CD4-positive, alpha-beta memory T cell (primary cell): Measurements from ENCODE around the gene KIF26B. TPM values are rescaled to one million over a fixed set of nuclear protein-coding genes. Genes with fewer than 3 reads are reported as not detected.

Experiments
- CTCF ChIA-PET: fragments of 350-600 bp; sonication (Branson Sonifier 250); formaldehyde crosslinking; loops from one replicate; lab custom pipeline; 2021; ENCODE audit warnings: inconsistent platforms; ENCODE audit not compliant: partially characterized antibody; lab: Charles Lee
- POLR2A ChIA-PET: fragments of 350-600 bp; sonication (Branson Sonifier 250); formaldehyde crosslinking; loops from one replicate; lab custom pipeline; 2021; ENCODE audit not compliant: partially characterized antibody; lab: Charles Lee
- DNase-seq, 5 donors: peaks; one replicate each; pipeline versions ENCODE4 v3.0.0 to v3.0.0-alpha.2; 2020 to 2022; ENCODE audit warnings: mixed read lengths in 1 of 5
- H3K27ac ChIP-seq: one replicate; pipeline ENCODE4 v1.7.0; 2013; ENCODE audit warnings: low read depth, low read length
- H3K27me3 ChIP-seq: 2 replicates; pipeline ENCODE4 v1.7.0; 2013; ENCODE audit warnings: mild to moderate bottlenecking, low read length, moderate library complexity; ENCODE audit not compliant: insufficient read depth
- H3K36me3 ChIP-seq: 2 replicates; pipeline ENCODE4 v1.7.0; 2013; ENCODE audit warnings: mild to moderate bottlenecking, low read length, moderate library complexity; ENCODE audit not compliant: insufficient read depth
- H3K4me1 ChIP-seq: 2 replicates; pipeline ENCODE4 v1.7.0; 2013; ENCODE audit warnings: mild to moderate bottlenecking, low read length, moderate library complexity; ENCODE audit not compliant: insufficient read depth
- H3K4me3 ChIP-seq, 2 donors: one replicate each; pipeline ENCODE4 v1.7.0; 2013; ENCODE audit warnings: low read length in 2 of 2, mild to moderate bottlenecking in 1 of 2
- H3K9me3 ChIP-seq, 2 donors: one replicate each; pipeline ENCODE4 v1.7.0; 2013; ENCODE audit warnings: low read length in 2 of 2, control low read depth in 1 of 2; ENCODE audit not compliant: control insufficient read depth in 1 of 2
- H3K27ac Mint-ChIP-seq, 7 donors: one replicate each; pipeline ENCODE4 v1.8.0; 2020 to 2021; ENCODE audit warnings: mixed read lengths in 7 of 7, mild to moderate bottlenecking in 6 of 7, inconsistent platforms in 3 of 7, moderate library complexity in 3 of 7
- H3K27me3 Mint-ChIP-seq, 2 donors: one replicate each; pipeline ENCODE4 v1.8.0; 2020 to 2021; ENCODE audit warnings: mixed read lengths in 2 of 2
- H3K36me3 Mint-ChIP-seq, 2 donors: one replicate each; pipeline ENCODE4 v1.8.0; 2020 to 2021; ENCODE audit warnings: mixed read lengths in 2 of 2, inconsistent platforms in 1 of 2, mild to moderate bottlenecking in 1 of 2
- H3K4me1 Mint-ChIP-seq, 4 donors: one replicate each; pipeline ENCODE4 v1.8.0; 2020 to 2021; ENCODE audit warnings: mixed read lengths in 4 of 4, mild to moderate bottlenecking in 1 of 4
- H3K4me3 Mint-ChIP-seq, 8 donors: one replicate each; pipeline ENCODE4 v1.8.0; 2020 to 2021; ENCODE audit warnings: mixed read lengths in 8 of 8, mild to moderate bottlenecking in 7 of 8, moderate library complexity in 6 of 8, inconsistent platforms in 3 of 8
- H3K9me3 Mint-ChIP-seq, 8 donors: one replicate each; pipeline ENCODE4 v1.8.0; 2020 to 2021; ENCODE audit warnings: mixed read lengths in 8 of 8, mild to moderate bottlenecking in 5 of 8, inconsistent platforms in 3 of 8, moderate library complexity in 1 of 8
- intact Hi-C: fragments of 100-400 bp; cut with micrococcal nuclease; formaldehyde crosslinking; loops from one replicate; pipeline ENCODE4 v1.15.1; 2023
- polyA plus RNA-seq, 2 donors: library from polyadenylated mRNA; unstranded; fragments of 300-500 nt; fragmentation: Illumina TruSeq; gene quantifications; one replicate each; pipeline ENCODE4 v1.2.3, GENCODE V29; 2021
- total RNA-seq, 2 experiments: library from RNA; stranded (reverse); gene quantifications; one replicate each; pipeline ENCODE4 v1.2.3, GENCODE V29; 2021

KIF26B gene
- total and polyA plus RNA-seq, 4 experiments from 2014 or later: 0.10 TPM; not detected in 3

- Histone ChIP-seq H3K4me3 (no peak overlapping the region), H3K27ac (no peak overlapping the region), H3K9me3 (no peaks in the 10 kb centered on the region), H3K36me3 (no peaks in the 10 kb centered on the region), H3K4me1 (no peaks in the 10 kb centered on the region), H3K27me3 (no peaks in the 10 kb centered on the region)
- H3K9me3 Mint-ChIP-seq: no peaks in the 10 kb centered on the region
- DNase-seq: no peak
- H3K36me3 Mint-ChIP-seq: no peaks in the 10 kb centered on the region
- CTCF ChIA-PET: no interaction called here
- H3K4me1 Mint-ChIP-seq: no peaks in the 10 kb centered on the region
- intact Hi-C loops: no loop called here
- H3K27me3 Mint-ChIP-seq: no peaks in the 10 kb centered on the region
- no peak overlapping the region for H3K27ac Mint-ChIP-seq
- POLR2A ChIA-PET: no interaction called here
- H3K4me3 Mint-ChIP-seq: no peak overlapping the region
These were observed 265.2 kb downstream of the KIF26B start for GRCh38 chr1:245419989-245420388.

GRCh38 chr1:245420926-245421325 is 266.1 kb downstream of the KIF26B start:
- CTCF ChIA-PET: no interaction called here
- POLR2A ChIA-PET: interaction anchor here (0.5 kb wide), 1 partner anchor 156 kb away, joined by 3 read pairs; no protein-coding TSS in a partner anchor
- no peaks in the 10 kb centered on the region for H3K4me1 Mint-ChIP-seq

GRCh38 chr1:245428681-245429080 is 273.9 kb downstream of the KIF26B start:
- no peak overlapping the region for H3K4me3 Mint-ChIP-seq
- peaks cover 0 to 7% (median 0%) of the 10 kb centered on the region in 8 donors for H3K9me3 Mint-ChIP-seq
- CTCF ChIA-PET: no interaction called here
- no peaks in the 10 kb centered on the region for H3K36me3 Mint-ChIP-seq
- no peaks in the 10 kb centered on the region for H3K27me3 Mint-ChIP-seq
- no peaks in the 10 kb centered on the region for H3K36me3 ChIP-seq
- no peak overlapping the region for H3K27ac ChIP-seq
- POLR2A ChIA-PET: no interaction called here
- intact Hi-C loops: no loop called here
- no peaks in the 10 kb centered on the region for H3K4me1 ChIP-seq
- no peak overlapping the region for H3K27ac Mint-ChIP-seq
- DNase-seq: no peak
- no peaks in the 10 kb centered on the region for H3K27me3 ChIP-seq
- no peak overlapping the region for H3K4me3 ChIP-seq
- H3K4me1 Mint-ChIP-seq: no peaks in the 10 kb centered on the region
- H3K9me3 ChIP-seq: no peaks in the 10 kb centered on the region

More at GRCh38 chr1:245420926-245421325, 266.1 kb downstream of the KIF26B start:
- H3K27me3 Mint-ChIP-seq: no peaks in the 10 kb centered on the region
- no peak overlapping the region for H3K4me3 Mint-ChIP-seq
- Histone ChIP-seq H3K27me3 (no peaks in the 10 kb centered on the region), H3K4me3 (no peak overlapping the region), H3K9me3 (no peaks in the 10 kb centered on the region), H3K27ac (no peak overlapping the region), H3K36me3 (no peaks in the 10 kb centered on the region), H3K4me1 (no peaks in the 10 kb centered on the region)
- peaks cover 0 to under 1% (median 0%) of the 10 kb centered on the region in 8 donors for H3K9me3 Mint-ChIP-seq
- no peak overlapping the region for H3K27ac Mint-ChIP-seq
- no peaks in the 10 kb centered on the region for H3K36me3 Mint-ChIP-seq
- intact Hi-C loops: no loop called here
- no peak for DNase-seq

- H3K4me3 Mint-ChIP-seq: no peak overlapping the region
- H3K27ac ChIP-seq: no peak overlapping the region
- ChIA-PET CTCF (no interaction called here), POLR2A (no interaction called here)
- no peak for DNase-seq
- H3K36me3 ChIP-seq: no peaks in the 10 kb centered on the region
- H3K9me3 Mint-ChIP-seq: peaks cover 0 to 2% (median 0%) of the 10 kb centered on the region in 8 donors
- no peak overlapping the region for H3K4me3 ChIP-seq
- no peaks in the 10 kb centered on the region for H3K36me3 Mint-ChIP-seq
- no peaks in the 10 kb centered on the region for H3K27me3 ChIP-seq
- intact Hi-C loops: no loop called here
- no peaks in the 10 kb centered on the region for H3K9me3 ChIP-seq
- H3K27ac Mint-ChIP-seq: no peak overlapping the region
- H3K4me1 ChIP-seq: no peaks in the 10 kb centered on the region
- no peaks in the 10 kb centered on the region for H3K4me1 Mint-ChIP-seq
- no peaks in the 10 kb centered on the region for H3K27me3 Mint-ChIP-seq
These were observed 276.9 kb downstream of the KIF26B start for GRCh38 chr1:245431706-245432105.

- Histone ChIP-seq H3K36me3 (no peaks in the 10 kb centered on the region), H3K4me1 (no peaks in the 10 kb centered on the region), H3K9me3 (no peaks in the 10 kb centered on the region), H3K27ac (no peak overlapping the region), H3K4me3 (no peak overlapping the region), H3K27me3 (no peaks in the 10 kb centered on the region)
- no peak for DNase-seq
- H3K4me1 Mint-ChIP-seq: no peaks in the 10 kb centered on the region
- ChIA-PET POLR2A (no interaction called here), CTCF (no interaction called here)
- H3K27me3 Mint-ChIP-seq: no peaks in the 10 kb centered on the region
- H3K36me3 Mint-ChIP-seq: no peaks in the 10 kb centered on the region
- peaks cover 0 to 5% (median 0%) of the 10 kb centered on the region in 8 donors for H3K9me3 Mint-ChIP-seq
- no peak overlapping the region for H3K27ac Mint-ChIP-seq
- no peak overlapping the region for H3K4me3 Mint-ChIP-seq
- intact Hi-C loops: no loop called here
These were observed 277.6 kb downstream of the KIF26B start for GRCh38 chr1:245432228-245432875.

GRCh38 chr1:245433561-245433960 is 278.8 kb downstream of the KIF26B start:
- Mint-ChIP-seq H3K27me3 (peaks cover 0 to 2% of the 10 kb centered on the region in 2 donors), H3K4me1 (no peaks in the 10 kb centered on the region), H3K9me3 (peaks cover 0 to 6% (median 0%) of the 10 kb centered on the region in 8 donors), H3K27ac (no peak overlapping the region), H3K36me3 (no peaks in the 10 kb centered on the region), H3K4me3 (no peak overlapping the region)
- Histone ChIP-seq H3K4me3 (no peak overlapping the region), H3K9me3 (no peaks in the 10 kb centered on the region), H3K27ac (no peak overlapping the region), H3K4me1 (no peaks in the 10 kb centered on the region), H3K36me3 (no peaks in the 10 kb centered on the region), H3K27me3 (no peaks in the 10 kb centered on the region)
- ChIA-PET CTCF (no interaction called here), POLR2A (no interaction called here)
- DNase-seq: no peak
- intact Hi-C loops: no loop called here

GRCh38 chr1:245434280-245434679 is 279.5 kb downstream of the KIF26B start:
- no peaks in the 10 kb centered on the region for H3K27me3 ChIP-seq
- intact Hi-C loops: no loop called here
- DNase-seq: no peak
- no peaks in the 10 kb centered on the region for H3K4me1 ChIP-seq
- Mint-ChIP-seq H3K4me3 (no peak overlapping the region), H3K27ac (no peak overlapping the region), H3K9me3 (peaks cover 0 to 6% (median 0%) of the 10 kb centered on the region in 8 donors), H3K36me3 (no peaks in the 10 kb centered on the region), H3K27me3 (peaks cover 0 to 2% of the 10 kb centered on the region in 2 donors), H3K4me1 (no peaks in the 10 kb centered on the region)
- ChIA-PET POLR2A (no interaction called here), CTCF (no interaction called here)
- no peak overlapping the region for H3K4me3 ChIP-seq
- H3K27ac ChIP-seq: no peak overlapping the region
- no peaks in the 10 kb centered on the region for H3K9me3 ChIP-seq
- H3K36me3 ChIP-seq: no peaks in the 10 kb centered on the region
